H9 (cell line): ENCODE results near the gene NOTUM. TPM values are rescaled to one million over a fixed set of nuclear protein-coding genes. Genes with fewer than 3 reads are reported as not detected.

Experiments used
- DNase-seq: peaks from one replicate; pipeline ENCODE4 v3.0.0-alpha.2; 2017
- H2AFZ ChIP-seq: one replicate; pipeline ENCODE4 v1.6.1; 2013; ENCODE audit warnings: mild to moderate bottlenecking, low read length, control low read depth, moderate library complexity
- H2AK5ac ChIP-seq: 2 replicates; pipeline ENCODE4 v1.6.1; 2013; ENCODE audit warnings: low read length, control low read depth, mixed read lengths; ENCODE audit not compliant: insufficient read length
- H2BK120ac ChIP-seq: one replicate; pipeline ENCODE4 v1.6.1; 2013; ENCODE audit warnings: low read depth, mild to moderate bottlenecking, low read length, control low read depth, inconsistent platforms; ENCODE audit not compliant: poor library complexity, severe bottlenecking
- H2BK12ac ChIP-seq: 2 replicates; pipeline ENCODE4 v1.6.1; 2013; ENCODE audit warnings: low read length, control low read depth, mixed read lengths, low read depth; ENCODE audit not compliant: insufficient read length
- H2BK15ac ChIP-seq: 2 replicates; pipeline ENCODE4 v1.6.1; 2013; ENCODE audit warnings: low read depth, low read length, control low read depth
- H2BK20ac ChIP-seq: one replicate; pipeline ENCODE4 v1.6.1; 2013; ENCODE audit warnings: low read depth, mild to moderate bottlenecking, low read length, control low read depth, inconsistent platforms; ENCODE audit not compliant: poor library complexity, severe bottlenecking
- H2BK5ac ChIP-seq: 2 replicates; pipeline ENCODE4 v1.6.1; 2013; ENCODE audit warnings: low read length, control low read depth, mixed read lengths; ENCODE audit not compliant: insufficient read length
- H3K14ac ChIP-seq: 2 replicates; pipeline ENCODE4 v1.6.1; 2013; ENCODE audit warnings: low read length, control low read depth; ENCODE audit not compliant: insufficient read depth
- H3K18ac ChIP-seq: 2 replicates; pipeline ENCODE4 v1.6.1; 2013; ENCODE audit warnings: low read depth, mild to moderate bottlenecking, mixed read lengths, low read length, control low read depth; ENCODE audit not compliant: insufficient read length
- H3K23ac ChIP-seq: 2 replicates; pipeline ENCODE4 v1.6.1; 2013; ENCODE audit warnings: low read length, control low read depth, mixed read lengths, low read depth; ENCODE audit not compliant: insufficient read length
- H3K23me2 ChIP-seq: 2 replicates; pipeline ENCODE4 v1.6.1; 2013; ENCODE audit warnings: low read depth, mild to moderate bottlenecking, mixed read lengths, low read length, control low read depth; ENCODE audit not compliant: insufficient read length, poor library complexity, severe bottlenecking
- H3K27ac ChIP-seq: 2 replicates; pipeline ENCODE4 v1.5.1; 2013; ENCODE audit warnings: low read length, control low read depth, mixed read lengths, low read depth; ENCODE audit not compliant: insufficient read length
- H3K27me3 ChIP-seq: 2 replicates; pipeline ENCODE4 v1.6.1; 2013; ENCODE audit warnings: low read length, control low read depth, inconsistent platforms; ENCODE audit not compliant: insufficient read depth
- H3K4ac ChIP-seq: 2 replicates; pipeline ENCODE4 v1.6.1; 2013; ENCODE audit warnings: low read depth, mild to moderate bottlenecking, control low read depth, inconsistent platforms, low read length, moderate library complexity
- H3K4me1 ChIP-seq: 2 replicates; pipeline ENCODE4 v1.6.1; 2013; ENCODE audit warnings: low read length, control low read depth, inconsistent platforms; ENCODE audit not compliant: insufficient read depth
- H3K4me2 ChIP-seq: 2 replicates; pipeline ENCODE4 v1.6.1; 2013; ENCODE audit warnings: low read length, control low read depth, mixed read lengths; ENCODE audit not compliant: insufficient read length, insufficient read depth
- H3K56ac ChIP-seq: 2 replicates; pipeline ENCODE4 v1.6.1; 2013; ENCODE audit warnings: low read depth, mild to moderate bottlenecking, mixed read lengths, low read length, control low read depth; ENCODE audit not compliant: insufficient read length
- H3K79me1 ChIP-seq: 2 replicates; pipeline ENCODE4 v1.6.1; 2013; ENCODE audit warnings: low read depth, mild to moderate bottlenecking, moderate library complexity, low read length, control low read depth, inconsistent platforms; ENCODE audit not compliant: insufficient read depth, poor library complexity, severe bottlenecking
- H3K79me2 ChIP-seq: 2 replicates; pipeline ENCODE4 v1.6.1; 2013; ENCODE audit warnings: low read length, control low read depth, inconsistent platforms; ENCODE audit not compliant: insufficient read depth
- H3K9ac ChIP-seq: 2 replicates; pipeline ENCODE4 v1.6.1; 2013; ENCODE audit warnings: low read length, control low read depth, mixed read lengths; ENCODE audit not compliant: insufficient read length; ENCODE audit errors: extremely low read depth
- H3K9me3 ChIP-seq: one replicate; pipeline ENCODE4 v1.6.1; 2013; ENCODE audit warnings: low read depth, low read length, inconsistent platforms; ENCODE audit not compliant: control insufficient read depth
- H3T11ph ChIP-seq: one replicate; pipeline ENCODE4 v1.6.1; 2013; ENCODE audit warnings: mild to moderate bottlenecking, low read length, control low read depth, inconsistent platforms
- H4K20me1 ChIP-seq: one replicate; pipeline ENCODE4 v1.6.1; 2013; ENCODE audit not compliant: control insufficient read depth, insufficient read length, insufficient read depth
- H4K5ac ChIP-seq: 2 replicates; pipeline ENCODE4 v1.6.1; 2013; ENCODE audit warnings: low read depth, mild to moderate bottlenecking, mixed read lengths, low read length, control low read depth; ENCODE audit not compliant: insufficient read length
- H4K8ac ChIP-seq: replicated peaks from 2 replicates; pipeline ENCODE4 v1.6.1; 2013; ENCODE audit warnings: low read length, control low read depth, mixed read lengths, low read depth; ENCODE audit not compliant: insufficient read length
- H4K91ac ChIP-seq: 2 replicates; pipeline ENCODE4 v1.6.1; 2013; ENCODE audit warnings: low read depth, mild to moderate bottlenecking, moderate library complexity, mixed read lengths, low read length, control low read depth; ENCODE audit not compliant: insufficient read length
- H3K27ac Mint-ChIP-seq, 3 experiments: 2 replicates in 2 of 3; 3 replicates in 1 of 3; pipeline ENCODE4 v1.8.0; 2020 to 2021; ENCODE audit warnings: mixed read lengths in 3 of 3, mild to moderate bottlenecking in 1 of 3, moderate library complexity in 1 of 3
- H3K27me3 Mint-ChIP-seq: 2 replicates; pipeline ENCODE4 v1.8.0; 2021; ENCODE audit warnings: low read depth, mild to moderate bottlenecking, moderate library complexity, mixed read lengths
- H3K36me3 Mint-ChIP-seq, 3 experiments: 2 replicates in 2 of 3; 3 replicates in 1 of 3; pipeline ENCODE4 v1.8.0; 2020 to 2021; ENCODE audit warnings: low read depth in 3 of 3, mixed read lengths in 3 of 3; ENCODE audit not compliant: insufficient read depth in 1 of 3
- H3K4me1 Mint-ChIP-seq, 2 experiments: 2 replicates each; pipeline ENCODE4 v1.8.0; 2020; ENCODE audit warnings: mixed read lengths in 2 of 2
- H3K4me3 Mint-ChIP-seq, 2 experiments: 2 replicates in 1 of 2; 3 replicates in 1 of 2; pipeline ENCODE4 v1.8.0; 2020 to 2021; ENCODE audit warnings: mild to moderate bottlenecking in 2 of 2, mixed read lengths in 2 of 2, moderate library complexity in 1 of 2
- H3K9me3 Mint-ChIP-seq, 2 experiments: 2 replicates in 1 of 2; 3 replicates in 1 of 2; pipeline ENCODE4 v1.8.0; 2020; ENCODE audit warnings: mild to moderate bottlenecking in 2 of 2, mixed read lengths in 2 of 2, moderate library complexity in 1 of 2
- CTCF ChIP-seq: fragments of 200-600 bp; sonication (generic); conservative IDR thresholded peaks from 3 replicates; pipeline ENCODE4 v1.8.0; 2021; ENCODE audit warnings: antibody characterized with exemption, mild to moderate bottlenecking
- WGBS: extraction: QIAGEN DNeasy Blood & Tissue Kit; methylation state at CpG from one replicate; pipeline ENCODE4 v1.1.7; 2013; ENCODE audit warnings: missing lambda C conversion rate, low lambda C conversion rate, mixed read lengths; ENCODE audit not compliant: insufficient read length; ENCODE audit errors: extremely low coverage; 5-methylcytosine and 5-hydroxymethylcytosine counted together
- total RNA-seq: library from RNA; stranded (reverse); gene quantifications from 2 replicates; pipeline ENCODE4 v1.2.1, GENCODE V29; 2021

Gene NOTUM
- total RNA-seq, 1 experiment from 2014 or later, result 2.1 TPM

- no peak overlapping the region; a peak in 1 of 7 replicates for H3K27ac Mint-ChIP-seq
- no peaks in the 10 kb centered on the region for H3K27me3 Mint-ChIP-seq
- H2BK20ac ChIP-seq, result no peak overlapping the region
- no peak overlapping the region for H3K23ac ChIP-seq
- H3K4me3 Mint-ChIP-seq, result peak overlapping the region; percentile 26 to 62; a peak in 3 of 5 replicates
- H3K27me3 ChIP-seq, result no peaks in the 10 kb centered on the region
- no peaks in the 10 kb centered on the region for H3K9me3 ChIP-seq
- H3K4me1 ChIP-seq, result no peaks in the 10 kb centered on the region
- H3K36me3 Mint-ChIP-seq, result peaks cover 15 to 42% (median 36%) of the 10 kb centered on the region in 3 experiments; a peak in 6 of 7 replicates
- H3K4me1 Mint-ChIP-seq, result peaks cover 8 to 12% of the 10 kb centered on the region in 2 experiments
- H3K9ac ChIP-seq, result no peak overlapping the region
- WGBS, result no CpG with 5 or more reads among the region's 32 CpGs
- no peak overlapping the region for H3K18ac ChIP-seq
- H3K4me2 ChIP-seq, result no peak overlapping the region
- H2AFZ ChIP-seq, result no peak overlapping the region
- H4K91ac ChIP-seq, result no peak overlapping the region
- H4K8ac ChIP-seq, result no peak overlapping the region
- H3T11ph ChIP-seq, result no peak overlapping the region
- H3K79me1 ChIP-seq, result no peaks in the 10 kb centered on the region
- no peak overlapping the region for H2BK15ac ChIP-seq
- H4K20me1 ChIP-seq, result no peaks in the 10 kb centered on the region
- H3K9me3 Mint-ChIP-seq, result no peaks in the 10 kb centered on the region; a peak in 1 of 5 replicates
- H3K79me2 ChIP-seq, result no peaks in the 10 kb centered on the region; the same call in 1 of the 2 replicates
- no peak overlapping the region for H3K14ac ChIP-seq
- no peak for DNase-seq
- no peak overlapping the region for H3K56ac ChIP-seq
- H2BK5ac ChIP-seq, result no peak overlapping the region
- H2BK120ac ChIP-seq, result no peak overlapping the region
- peaks cover 10% of the 10 kb centered on the region for H3K23me2 ChIP-seq
- no peak overlapping the region for H4K5ac ChIP-seq
- H3K4ac ChIP-seq, result no peak overlapping the region
- no peak for TF ChIP-seq CTCF
- no peak overlapping the region for H2BK12ac ChIP-seq
- no peak overlapping the region for H3K27ac ChIP-seq
- H2AK5ac ChIP-seq, result no peak overlapping the region
Measured at GRCh38 chr17:81912441-81913309, 48.3 kb downstream of the NOTUM start.
